Hepatocyte (in vitro differentiated cells): ENCODE measurements around the gene TNFRSF13B. TPM values are rescaled to one million over a fixed set of nuclear protein-coding genes. Genes with fewer than 3 reads are reported as not detected.

Experiments
- DNase-seq: peaks from one replicate; pipeline ENCODE4 v3.0.0-alpha.2; 2016; ENCODE audit warnings: low spot score
- H2AFZ ChIP-seq: fragments of 200-600 bp; sonication (generic); 2 replicates; pipeline ENCODE4 v1.6.0; 2016; ENCODE audit warnings: antibody characterized with exemption, mild to moderate bottlenecking
- H3K27ac ChIP-seq: fragments of 200-600 bp; sonication (generic); 2 replicates; pipeline ENCODE4 v1.5.1; 2016; ENCODE audit warnings: mild to moderate bottlenecking
- H3K27me3 ChIP-seq: fragments of 200-600 bp; sonication (generic); 2 replicates; pipeline ENCODE4 v1.6.1; 2016
- H3K36me3 ChIP-seq: fragments of 200-600 bp; sonication (generic); replicated peaks from 2 replicates; pipeline ENCODE4 v1.5.1; 2016; ENCODE audit warnings: low read depth; ENCODE audit not compliant: insufficient read depth
- H3K4me1 ChIP-seq: fragments of 200-600 bp; sonication (generic); 2 replicates; pipeline ENCODE4 v1.5.1; 2016; ENCODE audit warnings: mild to moderate bottlenecking, moderate library complexity; ENCODE audit not compliant: insufficient read depth
- H3K4me2 ChIP-seq: fragments of 200-600 bp; sonication (generic); 2 replicates; pipeline ENCODE4 v1.6.0; 2016
- H3K4me3 ChIP-seq: fragments of 200-600 bp; sonication (generic); 2 replicates; pipeline ENCODE4 v1.5.1; 2016; ENCODE audit warnings: mild to moderate bottlenecking
- H3K79me2 ChIP-seq: fragments of 200-600 bp; sonication (generic); 2 replicates; pipeline ENCODE4 v1.6.0; 2017; ENCODE audit warnings: mild to moderate bottlenecking
- H3K9me2 ChIP-seq: fragments of 200-600 bp; sonication (generic); replicated peaks from 2 replicates; pipeline ENCODE4 v1.6.0; 2017; ENCODE audit warnings: mild to moderate bottlenecking; ENCODE audit not compliant: insufficient read depth
- H3K9me3 ChIP-seq: fragments of 200-600 bp; sonication (generic); 2 replicates; pipeline ENCODE4 v1.5.1; 2016; ENCODE audit warnings: low read depth, mild to moderate bottlenecking
- H4K20me1 ChIP-seq: fragments of 200-600 bp; sonication (generic); 2 replicates; pipeline ENCODE4 v1.6.0; 2016; ENCODE audit warnings: mild to moderate bottlenecking; ENCODE audit not compliant: insufficient read depth, poor library complexity, severe bottlenecking
- CTCF ChIP-seq: fragments of 200-600 bp; sonication (generic); IDR thresholded peaks from 2 replicates; pipeline ENCODE4 v1.5.1; 2016; ENCODE audit warnings: antibody characterized with exemption, mild to moderate bottlenecking; ENCODE audit not compliant: poor library complexity
- EZH2 ChIP-seq: fragments of 200-600 bp; sonication (generic); IDR thresholded peaks from 2 replicates; pipeline ENCODE4 v1.6.1; 2016; ENCODE audit warnings: antibody characterized with exemption, mild to moderate bottlenecking, borderline replicate concordance
- EZH2phosphoT487 ChIP-seq: fragments of 200-600 bp; sonication (generic); IDR thresholded peaks from one replicate; pipeline ENCODE4 v1.6.1; 2018; ENCODE audit warnings: antibody characterized with exemption, mild to moderate bottlenecking, low read depth, moderate library complexity; ENCODE audit not compliant: unreplicated experiment, severe bottlenecking
- WGBS: methylation state at CpG from one replicate; pipeline ENCODE4 v1.1.6; 2016; ENCODE audit warnings: low lambda C conversion rate; ENCODE audit errors: missing lambda C conversion rate; 5-methylcytosine and 5-hydroxymethylcytosine counted together
- polyA plus RNA-seq: library from polyadenylated mRNA; unstranded; fragments of >200 nt; fragmentation: Nextera tagmentation; extraction: Ambion mirVana; gene quantifications from 2 replicates; pipeline ENCODE4 v1.2.1, GENCODE V29; 2016
- total RNA-seq: library from RNA; depleted of rRNA; stranded (reverse); fragments of >200 nt; gene quantifications from 2 replicates; pipeline ENCODE4 v1.2.3, GENCODE V29; 2014

TNFRSF13B gene
- total and polyA plus RNA-seq, 2 experiments from 2014 or later = not detected

DNA sequence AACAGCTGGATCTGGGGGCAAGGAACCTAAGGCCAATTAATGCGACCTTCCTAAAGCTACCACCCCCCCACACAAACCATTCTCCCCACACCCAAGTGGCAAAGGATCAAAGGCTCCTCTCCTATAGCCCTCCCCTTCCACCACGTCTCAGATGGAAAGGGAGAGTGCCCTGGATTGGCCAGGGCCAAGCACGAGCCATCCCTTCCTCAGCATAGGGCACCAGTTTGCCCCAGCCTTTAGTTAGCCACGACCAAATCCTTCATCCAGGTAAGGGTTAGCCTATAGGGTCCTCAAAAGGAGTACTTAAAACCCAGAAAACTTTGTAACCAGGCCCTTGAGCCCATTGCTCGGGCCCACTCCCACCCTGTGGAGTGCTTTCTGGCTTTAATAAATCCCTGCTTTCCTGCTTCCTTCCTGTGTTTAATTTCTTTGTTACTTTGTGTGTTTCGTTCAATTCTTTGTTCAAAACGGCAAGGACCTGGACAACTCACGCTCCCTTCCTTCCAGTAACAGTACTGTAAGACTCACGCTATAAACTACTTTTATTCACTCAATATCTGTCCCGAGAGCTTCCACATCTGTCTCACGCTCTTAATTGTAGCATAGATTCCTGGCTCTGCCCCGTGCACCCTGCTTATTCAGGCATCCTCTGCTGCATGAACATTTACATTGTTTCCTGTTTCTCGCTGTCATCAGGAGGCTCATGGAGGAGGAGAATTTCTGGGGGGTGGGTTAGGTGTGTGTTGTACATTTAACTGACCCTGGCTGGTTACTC lies 62.3 kb downstream of the TNFRSF13B start:
- WGBS = 62% methylated on average over 13 of the region's 13 CpGs
- H3K9me2 ChIP-seq = no peaks in the 10 kb centered on the region
- H2AFZ ChIP-seq = no peak overlapping the region
- no peaks in the 10 kb centered on the region for H4K20me1 ChIP-seq
- H3K36me3 ChIP-seq = no peaks in the 10 kb centered on the region
- no peak overlapping the region for H3K27ac ChIP-seq
- H3K79me2 ChIP-seq = no peaks in the 10 kb centered on the region
- H3K4me1 ChIP-seq = no peaks in the 10 kb centered on the region
- H3K27me3 ChIP-seq = no peaks in the 10 kb centered on the region
- H3K4me3 ChIP-seq = no peak overlapping the region
- no peaks in the 10 kb centered on the region for H3K9me3 ChIP-seq
- TF ChIP-seq EZH2 (no peak), CTCF (no peak), EZH2phosphoT487 (no peak)
- no peak overlapping the region for H3K4me2 ChIP-seq
- no peak for DNase-seq

DNA sequence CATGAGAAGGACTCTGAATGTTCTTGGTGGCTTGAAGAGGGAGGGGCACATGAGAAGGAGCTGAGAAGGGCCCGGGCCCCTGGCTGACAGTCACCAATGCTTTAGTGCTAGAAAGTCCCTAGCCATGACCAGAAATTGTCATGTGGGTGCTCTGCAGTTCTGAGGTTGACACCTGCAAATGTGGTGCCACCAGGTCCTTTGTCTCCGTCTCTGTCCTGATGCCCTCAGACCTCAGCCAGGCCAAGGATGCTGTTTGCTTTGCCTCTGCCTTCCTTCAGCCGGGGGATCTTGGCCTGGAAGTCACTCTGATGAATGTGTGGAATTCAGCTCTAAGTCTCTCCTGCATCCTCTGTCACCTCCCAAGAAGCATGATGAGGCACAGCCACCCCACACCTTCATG lies 63.6 kb downstream of the TNFRSF13B start:
- Histone ChIP-seq H3K36me3 (no peaks in the 10 kb centered on the region), H2AFZ (no peak overlapping the region), H3K9me2 (no peaks in the 10 kb centered on the region), H3K4me2 (no peak overlapping the region), H3K27me3 (no peaks in the 10 kb centered on the region), H3K79me2 (no peaks in the 10 kb centered on the region), H3K4me1 (no peaks in the 10 kb centered on the region), H3K9me3 (no peaks in the 10 kb centered on the region), H4K20me1 (no peaks in the 10 kb centered on the region), H3K27ac (no peak overlapping the region), H3K4me3 (no peak overlapping the region)
- no peak for TF ChIP-seq CTCF
- TF ChIP-seq EZH2 = no peak
- no peak for TF ChIP-seq EZH2phosphoT487
- 89% methylated on average over 3 of the region's 3 CpGs for WGBS
- no peak for DNase-seq

GRCh38 chr17:16906680-16907079 lies 65.2 kb downstream of the TNFRSF13B start:
- no peaks in the 10 kb centered on the region for H4K20me1 ChIP-seq
- no peaks in the 10 kb centered on the region for H3K79me2 ChIP-seq
- no peaks in the 10 kb centered on the region for H3K9me2 ChIP-seq
- no peak overlapping the region for H3K27ac ChIP-seq
- H2AFZ ChIP-seq = no peak overlapping the region
- H3K36me3 ChIP-seq = no peaks in the 10 kb centered on the region
- no peaks in the 10 kb centered on the region for H3K4me1 ChIP-seq
- WGBS = 85% methylated on average over 4 of the region's 4 CpGs
- no peaks in the 10 kb centered on the region for H3K27me3 ChIP-seq
- no peak overlapping the region for H3K4me2 ChIP-seq
- DNase-seq = no peak
- TF ChIP-seq CTCF (no peak), EZH2 (no peak)
- no peak overlapping the region for H3K4me3 ChIP-seq
- H3K9me3 ChIP-seq = no peaks in the 10 kb centered on the region
